Omental fat pad (tissue), 4 donors: ENCODE data around the gene HABP2. TPM values are rescaled to one million over a fixed set of nuclear protein-coding genes. Genes with fewer than 3 reads are reported as not detected.

ENCODE experiments used
- ATAC-seq: fragments of 150-250 bp; one replicate; pipeline ENCODE4 v1.9.1; 2016; ENCODE audit warnings: mild to moderate bottlenecking, moderate library complexity; ENCODE audit not compliant: low FRiP score
- DNase-seq: peaks from one replicate; pipeline ENCODE4 v3.0.0-alpha.2; 2019; ENCODE audit warnings: low spot score
- CTCF ChIP-seq, 3 donors: fragments of 450-650 bp; IDR thresholded peaks; one replicate each; pipeline ENCODE4 v1.5.1; 2016 to 2017; ENCODE audit warnings: antibody characterized with exemption in 3 of 3, mild to moderate bottlenecking in 3 of 3, moderate library complexity in 2 of 3
- total RNA-seq, 4 donors: library from RNA; depleted of rRNA; stranded (reverse); fragments of >200 nt; gene quantifications; one replicate each; pipeline ENCODE4 v1.1.0, GENCODE V29; 2016

The HABP2 gene
- total RNA-seq, 4 donors from 2014 or later: not detected

- TF ChIP-seq CTCF (IDR thresholded peaks at IDR 0.05): no peak
- no peak for DNase-seq
- no peak for ATAC-seq
Measured at GRCh38 chr10:113622831-113623230, 70.0 kb downstream of the HABP2 start.

- DNase-seq (no peak), ATAC-seq (no peak)
- TF ChIP-seq CTCF (IDR thresholded peaks at IDR 0.05): no peak
Measured at GRCh38 chr10:113625461-113626186, 72.8 kb downstream of the HABP2 start.

DNA sequence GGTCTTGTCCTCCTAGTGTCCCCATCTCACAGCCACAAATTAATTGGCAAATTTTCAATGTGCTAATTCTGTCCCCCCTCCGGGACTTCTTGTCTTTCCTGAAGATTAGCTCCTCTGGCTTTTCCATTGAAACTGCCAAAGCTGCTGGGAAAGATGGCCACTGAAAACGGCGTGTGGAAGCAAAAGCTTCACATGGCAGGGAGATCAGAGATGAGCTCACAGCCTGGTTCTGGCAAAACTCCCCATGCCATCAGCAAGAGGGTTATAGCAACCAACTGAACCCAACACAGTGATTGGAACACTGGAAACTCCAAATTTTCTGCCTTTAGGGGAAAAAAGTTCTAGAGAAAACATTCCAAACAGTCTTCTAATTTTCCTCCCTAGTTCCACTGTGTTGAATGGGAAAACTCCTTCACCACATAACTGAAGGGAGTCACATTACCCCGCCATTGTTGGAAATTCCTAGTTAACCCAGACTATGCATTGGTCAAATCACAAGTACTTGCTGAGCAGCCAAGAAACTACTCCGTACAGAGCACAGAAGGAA lies 74.0 kb downstream of the HABP2 start:
- DNase-seq (no peak), ATAC-seq (no peak)
- TF ChIP-seq CTCF (IDR thresholded peaks at IDR 0.05): no peak

DNA sequence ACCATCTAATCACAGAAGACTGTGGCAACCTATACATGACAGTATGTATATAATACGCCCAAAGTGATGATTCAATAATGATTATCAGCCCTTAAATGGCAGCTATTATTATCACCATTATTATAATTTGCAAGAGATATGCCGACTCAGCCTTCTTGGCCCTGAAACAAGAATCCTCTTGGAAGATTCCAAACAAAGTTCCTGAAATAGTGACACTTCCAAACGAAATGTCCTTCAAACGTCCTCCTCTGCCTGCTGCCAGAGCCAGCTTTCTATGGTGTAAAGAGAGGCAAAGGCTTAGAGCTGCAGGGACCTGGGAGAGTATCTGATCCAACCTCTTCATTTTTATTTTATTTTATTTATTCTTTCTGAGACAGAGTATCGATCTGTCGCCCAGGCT lies 75.0 kb downstream of the HABP2 start:
- ATAC-seq: no peak
- no peak for TF ChIP-seq CTCF (IDR thresholded peaks at IDR 0.05)
- no peak for DNase-seq

DNA sequence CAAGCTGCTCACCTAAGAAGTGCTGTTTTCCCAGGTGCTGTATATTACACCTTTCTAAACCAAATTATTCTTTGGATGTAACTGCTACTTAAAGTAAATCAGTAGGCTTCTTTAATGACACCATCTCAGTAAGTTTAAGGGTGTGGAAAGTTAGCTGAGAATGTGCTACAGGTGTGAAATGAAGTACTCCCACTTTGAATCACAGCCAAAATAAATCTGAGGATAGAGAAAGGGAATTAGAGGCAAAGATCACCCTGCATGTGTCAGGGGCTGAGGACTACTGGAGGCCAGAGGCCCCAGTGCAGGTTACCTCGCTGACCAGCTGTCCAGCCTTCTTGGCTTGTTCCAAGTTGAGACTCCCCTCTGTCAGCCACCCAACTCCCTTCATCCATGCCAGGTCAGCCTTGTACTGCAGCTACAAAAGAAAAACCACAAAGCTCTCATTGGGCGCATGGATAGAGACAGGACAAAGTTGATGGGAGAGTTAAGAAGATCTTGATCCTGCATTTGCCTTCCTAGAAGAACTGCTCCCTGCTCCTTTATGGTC lies 75.8 kb downstream of the HABP2 start:
- DNase-seq (no peak), ATAC-seq (no peak)
- TF ChIP-seq CTCF (IDR thresholded peaks at IDR 0.05): no peak

- DNase-seq: no peak
- TF ChIP-seq CTCF (IDR thresholded peaks at IDR 0.05): no peak
- ATAC-seq: no peak
Measured at GRCh38 chr10:113630929-113631533, 78.2 kb downstream of the HABP2 start.
